Fibroblast of lung (primary cell): ENCODE data around the gene RNF19B.

Experiments used
- CTCF ChIP-seq, 2 donors: IDR thresholded peaks in 1 of 2; conservative IDR thresholded peaks in 1 of 2; 1 replicate in 1 of 2; 2 replicates in 1 of 2; pipeline ENCODE4 v1.5.1; 2011 to 2012; ENCODE audit warnings: low read length in 2 of 2, control low read depth in 1 of 2, inconsistent platforms in 1 of 2, low read depth in 1 of 2, mild to moderate bottlenecking in 1 of 2
- EZH2 ChIP-seq: IDR thresholded peaks from 2 replicates; pipeline ENCODE4 v1.5.1; 2012; ENCODE audit warnings: low read length, control low read depth, mild to moderate bottlenecking; ENCODE audit errors: missing control alignments

GRCh38 chr1:32939655-32940371, 24.8 kb downstream of the RNF19B start:
- no peak for TF ChIP-seq CTCF (conservative IDR thresholded peaks at IDR 0.05 in 1 of 2, IDR thresholded peaks at IDR 0.05 in 1 of 2; ENCODE audit: low read depth in 1 of 2, low read length in 2 of 2)
- no peak for TF ChIP-seq EZH2
